ENCODE results near the gene GINS3.

DNA sequence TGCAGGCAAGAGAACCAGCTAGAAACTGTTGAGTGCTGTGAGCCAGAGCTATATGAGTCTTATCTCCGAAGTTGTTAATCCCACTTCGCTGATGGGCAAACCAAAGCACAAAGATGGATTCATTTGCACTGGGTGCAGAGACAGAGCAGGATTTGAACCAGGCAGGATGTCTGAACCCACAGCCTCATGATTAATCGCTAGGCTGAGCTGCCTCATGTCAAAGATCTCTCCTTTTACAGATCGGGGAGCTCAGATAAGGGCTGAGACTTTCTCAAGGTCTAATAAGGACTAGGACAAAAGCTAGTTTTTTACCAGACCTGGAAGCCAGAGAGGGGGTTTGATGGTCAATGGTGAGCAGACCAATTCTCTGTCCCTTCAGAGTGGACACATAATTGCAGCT lies 51.5 kb downstream of the GINS3 start:
- TF ChIP-seq ZNF530 (tag by site-specific recombination; IDR thresholded peaks at IDR 0.05; ENCODE audit: low read depth), result no peak
- TF ChIP-seq ZNF785 (tag by site-specific recombination; IDR thresholded peaks at IDR 0.05), result no peak
- no peak for TF ChIP-seq KLF10 (tag by site-specific recombination; IDR thresholded peaks at IDR 0.05)
- TF ChIP-seq, protein P1, sequence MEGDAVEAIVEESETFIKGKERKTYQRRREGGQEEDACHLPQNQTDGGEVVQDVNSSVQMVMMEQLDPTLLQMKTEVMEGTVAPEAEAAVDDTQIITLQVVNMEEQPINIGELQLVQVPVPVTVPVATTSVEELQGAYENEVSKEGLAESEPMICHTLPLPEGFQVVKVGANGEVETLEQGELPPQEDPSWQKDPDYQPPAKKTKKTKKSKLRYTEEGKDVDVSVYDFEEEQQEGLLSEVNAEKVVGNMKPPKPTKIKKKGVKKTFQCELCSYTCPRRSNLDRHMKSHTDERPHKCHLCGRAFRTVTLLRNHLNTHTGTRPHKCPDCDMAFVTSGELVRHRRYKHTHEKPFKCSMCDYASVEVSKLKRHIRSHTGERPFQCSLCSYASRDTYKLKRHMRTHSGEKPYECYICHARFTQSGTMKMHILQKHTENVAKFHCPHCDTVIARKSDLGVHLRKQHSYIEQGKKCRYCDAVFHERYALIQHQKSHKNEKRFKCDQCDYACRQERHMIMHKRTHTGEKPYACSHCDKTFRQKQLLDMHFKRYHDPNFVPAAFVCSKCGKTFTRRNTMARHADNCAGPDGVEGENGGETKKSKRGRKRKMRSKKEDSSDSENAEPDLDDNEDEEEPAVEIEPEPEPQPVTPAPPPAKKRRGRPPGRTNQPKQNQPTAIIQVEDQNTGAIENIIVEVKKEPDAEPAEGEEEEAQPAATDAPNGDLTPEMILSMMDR (tag by site-specific recombination; IDR thresholded peaks at IDR 0.05), result no peak
- no peak for TF ChIP-seq ZNF473 (tag by site-specific recombination; IDR thresholded peaks at IDR 0.05)
- no peak for TF ChIP-seq BCL11A (tag by site-specific recombination; IDR thresholded peaks at IDR 0.05; ENCODE audit: low read depth)
- TF ChIP-seq ZSCAN30 (tag by site-specific recombination; IDR thresholded peaks at IDR 0.05), result no peak

All from HEK293 (cell line).